GM23248 (cell line): Measurements from ENCODE around the gene LRFN2. TPM values are rescaled to one million over a fixed set of nuclear protein-coding genes. Genes with fewer than 3 reads are reported as not detected.

ENCODE experiments used
- DNase-seq: peaks from one replicate; pipeline ENCODE4 v3.0.0-alpha.2; 2015
- H2AFZ ChIP-seq: fragments of 200-600 bp; sonication (generic); 2 replicates; pipeline ENCODE4 v1.6.1; 2016; ENCODE audit warnings: antibody characterized with exemption
- H3F3A ChIP-seq: fragments of 200-600 bp; sonication (generic); 2 replicates; pipeline ENCODE4 v1.6.1; 2016; ENCODE audit warnings: mild to moderate bottlenecking, antibody characterized with exemption, mixed run types; ENCODE audit not compliant: insufficient read depth
- H3K27ac ChIP-seq: fragments of 200-600 bp; sonication (generic); 2 replicates; pipeline ENCODE4 v1.5.1; 2016; ENCODE audit warnings: mild to moderate bottlenecking
- H3K27me3 ChIP-seq: fragments of 200-600 bp; sonication (generic); replicated peaks from 2 replicates; pipeline ENCODE4 v1.6.1; 2016; ENCODE audit warnings: mild to moderate bottlenecking; ENCODE audit not compliant: insufficient read depth
- H3K36me3 ChIP-seq: fragments of 200-600 bp; sonication (generic); 2 replicates; pipeline ENCODE4 v1.6.1; 2016; ENCODE audit warnings: low read depth, mild to moderate bottlenecking
- H3K4me1 ChIP-seq: fragments of 200-600 bp; sonication (generic); 2 replicates; pipeline ENCODE4 v1.6.1; 2016; ENCODE audit warnings: mild to moderate bottlenecking; ENCODE audit not compliant: insufficient read depth
- H3K4me2 ChIP-seq: fragments of 200-600 bp; sonication (generic); one replicate; pipeline ENCODE4 v1.6.1; 2016; ENCODE audit warnings: mild to moderate bottlenecking; ENCODE audit not compliant: unreplicated experiment
- H3K4me3 ChIP-seq: fragments of 200-600 bp; sonication (generic); 2 replicates; pipeline ENCODE4 v1.5.1; 2016; ENCODE audit warnings: mild to moderate bottlenecking
- H3K79me2 ChIP-seq: fragments of 200-600 bp; sonication (generic); 2 replicates; pipeline ENCODE4 v1.6.1; 2016; ENCODE audit warnings: mild to moderate bottlenecking; ENCODE audit not compliant: insufficient read depth
- H3K9ac ChIP-seq: fragments of 200-600 bp; sonication (generic); 2 replicates; pipeline ENCODE4 v1.6.1; 2016; ENCODE audit warnings: mild to moderate bottlenecking
- H3K9me2 ChIP-seq: fragments of 200-600 bp; sonication (generic); 2 replicates; pipeline ENCODE4 v1.6.1; 2016; ENCODE audit warnings: mixed run types, mild to moderate bottlenecking, moderate library complexity; ENCODE audit not compliant: insufficient read depth
- H3K9me3 ChIP-seq: fragments of 200-600 bp; sonication (generic); one replicate; pipeline ENCODE4 v1.6.1; 2017; ENCODE audit warnings: low read depth
- H4K20me1 ChIP-seq: fragments of 200-600 bp; sonication (generic); 2 replicates; pipeline ENCODE4 v1.6.0; 2016; ENCODE audit not compliant: insufficient read depth
- EZH2 ChIP-seq: fragments of 200-600 bp; sonication (generic); IDR thresholded peaks from 2 replicates; pipeline ENCODE4 v1.6.1; 2018; ENCODE audit warnings: antibody characterized with exemption, mild to moderate bottlenecking; ENCODE audit not compliant: insufficient read depth, poor library complexity, severe bottlenecking
- EZH2phosphoT487 ChIP-seq: fragments of 200-600 bp; sonication (generic); IDR thresholded peaks from 2 replicates; pipeline ENCODE4 v1.6.1; 2018; ENCODE audit warnings: antibody characterized with exemption, moderate library complexity, mild to moderate bottlenecking, low read depth; ENCODE audit not compliant: insufficient read depth
- WGBS, 2 experiments: methylation state at CpG; one replicate each; pipeline ENCODE4 v1.1.6; 2015 to 2017; ENCODE audit warnings: low lambda C conversion rate in 2 of 2, low coverage in 1 of 2; ENCODE audit errors: missing lambda C conversion rate in 2 of 2; 5-methylcytosine and 5-hydroxymethylcytosine counted together
- in situ Hi-C: fragments of 300-500 bp; cut with MboI; formaldehyde crosslinking; loops from 2 replicates; pipeline ENCODE4 v1.15.0; 2020
- polyA plus RNA-seq: library from polyadenylated mRNA; unstranded; fragments of >200 nt; fragmentation: Nextera tagmentation; extraction: Ambion mirVana; gene quantifications from 2 replicates; pipeline ENCODE4 v1.2.1, GENCODE V29; 2016
- total RNA-seq: library from RNA; depleted of rRNA; stranded (reverse); fragments of >200 nt; shearing (Covaris generic); gene quantifications from 2 replicates; pipeline ENCODE4 v1.2.3, GENCODE V29; 2014; rRNA removed

LRFN2 gene
- not detected in 2 replicates for total RNA-seq
- polyA plus RNA-seq, result not detected in 2 replicates

DNA sequence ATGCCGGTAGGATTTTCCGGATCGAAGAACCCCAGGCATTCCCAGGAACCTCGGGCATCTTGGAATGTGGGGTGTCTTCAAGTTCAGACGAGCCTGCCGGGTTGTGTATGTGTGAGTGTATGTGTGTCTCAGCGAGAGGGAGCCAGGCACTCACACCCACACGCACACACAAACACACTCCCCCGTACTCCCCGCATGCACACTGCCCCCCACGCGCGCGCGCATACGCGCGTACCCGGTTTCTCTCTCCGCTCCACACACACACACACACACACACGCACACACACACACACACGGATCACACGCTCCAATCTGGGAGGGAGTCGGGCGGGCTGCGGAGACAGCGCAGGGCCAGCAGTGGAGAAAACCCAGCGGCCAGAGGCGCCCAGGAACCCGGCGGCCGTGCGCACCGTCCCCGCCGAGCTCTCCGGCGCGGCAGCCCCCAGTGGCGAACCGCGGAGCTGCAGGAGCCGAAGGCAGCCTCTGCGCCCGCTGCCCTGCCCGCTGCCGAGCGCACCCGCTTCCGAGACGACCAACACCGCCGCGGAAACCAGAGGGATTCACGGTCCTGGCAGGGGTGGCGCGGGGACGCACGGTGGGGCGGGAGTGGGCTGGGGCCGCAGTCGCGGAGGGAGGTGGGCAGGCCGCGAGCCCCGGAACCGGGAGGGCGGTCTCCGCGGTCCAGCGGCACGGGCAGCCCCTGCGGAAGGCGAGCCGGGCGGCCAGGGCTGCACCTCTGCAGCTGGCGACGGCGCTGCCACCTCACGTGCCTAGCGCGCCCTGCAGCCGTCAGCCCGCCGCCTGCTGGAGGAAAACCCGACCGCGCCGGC is at the start of gene LRFN2:
Gene LRFN2, minus strand, starts transcription at position 125 of the 830 bp plus-strand sequence.
- Histone ChIP-seq H3K4me2 (peak within 1 kb of the TSS; percentile 81), H3K9me2 (no peaks in the 10 kb centered on the region), H4K20me1 (no peaks in the 10 kb centered on the region), H3K79me2 (no peaks in the 10 kb centered on the region), H3K9me3 (no peaks in the 10 kb centered on the region), H2AFZ (peak within 1 kb of the TSS; percentile 58; the same call in 1 of the 2 replicates), H3K4me1 (no peaks in the 10 kb centered on the region), H3K27me3 (peaks cover 32% of the 10 kb centered on the region), H3K27ac (no peak within 1 kb of the TSS), H3K4me3 (peak within 1 kb of the TSS; percentile 68), H3K36me3 (no peaks in the 10 kb centered on the region), H3F3A (no peaks in the 10 kb centered on the region), H3K9ac (no peak within 1 kb of the TSS)
- TF ChIP-seq EZH2phosphoT487 (no peak), EZH2 (no peak)
- 0 to 2% methylated on average over 49 to 76 of the region's 89 CpGs for WGBS, 2 experiments
- peak; percentile 86 for DNase-seq
- in situ Hi-C loops, result no loop called here

DNA sequence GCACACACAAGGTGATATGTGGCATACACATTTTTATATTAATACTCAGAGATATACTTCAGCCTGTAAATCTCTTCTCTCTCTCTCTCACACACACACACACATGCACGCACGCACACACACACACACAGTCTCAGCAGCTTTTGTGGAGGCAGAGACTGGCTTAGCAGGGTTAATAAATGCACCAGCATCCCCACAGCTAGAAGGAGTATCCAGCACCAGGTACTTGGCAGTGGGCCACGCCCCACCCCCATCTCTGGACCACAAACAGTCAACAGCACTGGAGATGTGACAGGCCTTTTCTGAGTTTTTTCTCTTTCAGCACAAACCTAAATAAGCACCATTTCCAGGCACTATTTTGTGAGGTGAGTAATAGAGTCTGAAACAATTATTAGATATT is 47.3 kb upstream of the LRFN2 start:
- H2AFZ ChIP-seq, result no peak overlapping the region
- H3K36me3 ChIP-seq, result no peaks in the 10 kb centered on the region
- in situ Hi-C loops, result no loop called here
- no peaks in the 10 kb centered on the region for H3K79me2 ChIP-seq
- 43 to 57% methylated on average over 3 of the region's 3 CpGs for WGBS, 2 experiments
- no peak overlapping the region for H3K4me2 ChIP-seq
- H3F3A ChIP-seq, result no peaks in the 10 kb centered on the region
- TF ChIP-seq EZH2 (no peak), EZH2phosphoT487 (no peak)
- H3K27ac ChIP-seq, result no peak overlapping the region
- DNase-seq, result no peak
- no peak overlapping the region for H3K9ac ChIP-seq
- H3K4me3 ChIP-seq, result no peak overlapping the region
- no peaks in the 10 kb centered on the region for H3K4me1 ChIP-seq
- no peaks in the 10 kb centered on the region for H3K9me2 ChIP-seq
- no peaks in the 10 kb centered on the region; the same call in 1 of the 2 replicates for H3K27me3 ChIP-seq
- H4K20me1 ChIP-seq, result no peaks in the 10 kb centered on the region
- no peaks in the 10 kb centered on the region for H3K9me3 ChIP-seq

DNA sequence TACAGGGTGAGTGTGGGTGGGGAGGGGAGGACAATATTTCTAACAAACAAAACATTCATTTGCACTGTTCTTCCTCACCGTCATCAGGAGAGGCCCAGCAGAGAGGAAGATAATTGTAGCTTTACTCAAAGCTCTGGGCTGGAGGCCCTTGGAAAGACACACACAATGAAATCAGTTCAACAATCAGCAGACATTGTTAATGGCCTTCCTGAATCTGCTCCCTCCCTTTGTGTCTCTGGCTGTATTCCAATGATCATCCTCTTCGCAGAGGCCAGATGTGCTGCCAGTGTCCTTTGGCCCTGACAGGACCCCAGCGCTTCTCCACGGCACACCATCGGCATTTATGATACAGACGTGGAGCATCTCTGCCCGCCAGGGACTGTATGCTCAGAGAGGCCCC is 44.6 kb upstream of the LRFN2 start:
- Histone ChIP-seq H3K27me3 (no peaks in the 10 kb centered on the region), H3F3A (no peaks in the 10 kb centered on the region), H3K36me3 (no peaks in the 10 kb centered on the region), H3K27ac (no peak overlapping the region), H3K9me2 (no peaks in the 10 kb centered on the region), H3K9me3 (no peaks in the 10 kb centered on the region), H3K9ac (no peak overlapping the region), H3K4me2 (no peak overlapping the region), H4K20me1 (no peaks in the 10 kb centered on the region), H2AFZ (no peak overlapping the region), H3K4me1 (no peaks in the 10 kb centered on the region), H3K4me3 (no peak overlapping the region), H3K79me2 (no peaks in the 10 kb centered on the region)
- in situ Hi-C loops, result no loop called here
- WGBS, 2 experiments, result 8 to 15% methylated on average over 7 of the region's 7 CpGs
- TF ChIP-seq EZH2phosphoT487 (no peak), EZH2 (no peak)
- DNase-seq, result no peak

DNA sequence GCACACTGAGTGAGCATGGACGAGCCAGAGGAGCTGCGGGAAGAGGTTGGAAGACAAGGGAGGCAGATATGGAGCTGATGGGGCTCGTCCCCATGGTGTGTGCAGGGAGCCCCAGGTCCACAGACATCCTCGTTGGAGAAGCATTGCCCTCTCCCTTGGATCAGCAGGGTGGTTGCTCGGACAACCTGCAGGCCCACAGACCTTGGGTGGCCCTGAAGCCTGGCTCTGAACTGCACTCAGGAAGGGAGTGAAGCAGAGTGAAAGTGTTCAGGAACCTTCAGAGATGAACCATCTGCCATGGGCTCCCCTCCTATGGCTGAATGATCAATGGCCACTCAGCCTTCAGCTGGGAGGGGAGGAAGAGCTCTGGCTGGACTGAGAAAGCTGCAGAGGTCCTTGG is 43.3 kb upstream of the LRFN2 start:
- Histone ChIP-seq H3K27ac (no peak overlapping the region), H3K4me1 (no peaks in the 10 kb centered on the region), H3K79me2 (no peaks in the 10 kb centered on the region), H3K9me3 (no peaks in the 10 kb centered on the region), H2AFZ (no peak overlapping the region), H3K27me3 (no peaks in the 10 kb centered on the region), H3K36me3 (no peaks in the 10 kb centered on the region), H3K4me3 (no peak overlapping the region), H3K9me2 (no peaks in the 10 kb centered on the region), H3F3A (no peaks in the 10 kb centered on the region), H4K20me1 (no peaks in the 10 kb centered on the region), H3K4me2 (no peak overlapping the region), H3K9ac (no peak overlapping the region)
- DNase-seq, result no peak
- in situ Hi-C loops, result no loop called here
- 14 to 29% methylated on average over 2 to 5 of the region's 5 CpGs for WGBS, 2 experiments
- TF ChIP-seq EZH2, result no peak
